Activated CD4-positive, alpha-beta T cell treated with anti-CD3 and anti-CD28 coated beads, Interleukin-2, amount 10 ng/mL, durations not matched to agents 24 days and 14 days (primary cell): ENCODE data around the gene ZFHX3. TPM values are rescaled to one million over a fixed set of nuclear protein-coding genes. Genes with fewer than 3 reads are reported as not detected.

Experiments used
- DNase-seq: peaks from one replicate; pipeline ENCODE4 v3.0.0; 2022
- H3K27ac Mint-ChIP-seq: one replicate; pipeline ENCODE4 v1.8.0; 2022; ENCODE audit warnings: mild to moderate bottlenecking, mixed read lengths
- H3K27me3 Mint-ChIP-seq: one replicate; pipeline ENCODE4 v1.8.0; 2022; ENCODE audit warnings: mixed read lengths
- H3K36me3 Mint-ChIP-seq: one replicate; pipeline ENCODE4 v1.8.0; 2022; ENCODE audit warnings: low read depth, mild to moderate bottlenecking, mixed read lengths
- H3K4me1 Mint-ChIP-seq: one replicate; pipeline ENCODE4 v1.8.0; 2021; ENCODE audit warnings: mixed read lengths
- H3K4me3 Mint-ChIP-seq: one replicate; pipeline ENCODE4 v1.8.0; 2022; ENCODE audit warnings: mild to moderate bottlenecking, moderate library complexity, mixed read lengths
- H3K9me3 Mint-ChIP-seq: one replicate; pipeline ENCODE4 v1.8.0; 2021; ENCODE audit warnings: mixed read lengths
- intact Hi-C: fragments of 100-400 bp; cut with micrococcal nuclease; formaldehyde crosslinking; loops from one replicate; pipeline ENCODE4 v1.15.1; 2023
- total RNA-seq: library from RNA; stranded (reverse); gene quantifications from 2 replicates; pipeline ENCODE4 v1.2.3, GENCODE V29; 2022

ZFHX3 gene
- total RNA-seq, 1 donor from 2014 or later = 0.49 TPM

DNA sequence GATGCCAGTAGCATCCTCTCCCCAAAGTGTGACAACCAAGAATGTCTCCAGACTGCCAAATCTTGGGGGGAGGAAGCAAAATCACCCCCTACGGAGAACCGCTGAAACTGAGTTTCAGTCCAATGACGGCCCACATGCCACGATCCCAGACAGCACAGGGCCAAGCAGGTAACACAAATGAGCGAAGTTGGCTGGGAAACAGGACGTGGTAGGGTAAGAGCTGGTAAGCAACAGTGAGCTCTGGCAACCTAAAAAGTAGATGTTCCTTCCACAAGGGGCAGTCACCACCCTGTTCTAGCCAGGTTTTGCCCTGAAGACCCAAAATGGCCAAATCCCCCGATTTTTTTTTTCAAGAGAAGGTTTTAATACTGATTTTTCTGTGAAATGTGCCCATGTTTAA, 25.4 kb downstream of the ZFHX3 start:
- Mint-ChIP-seq H3K27me3 (no peaks in the 10 kb centered on the region), H3K27ac (no peak overlapping the region), H3K4me3 (no peak overlapping the region), H3K4me1 (no peaks in the 10 kb centered on the region), H3K36me3 (no peaks in the 10 kb centered on the region), H3K9me3 (no peaks in the 10 kb centered on the region)
- no peak for DNase-seq
- intact Hi-C loops = no loop called here

DNA sequence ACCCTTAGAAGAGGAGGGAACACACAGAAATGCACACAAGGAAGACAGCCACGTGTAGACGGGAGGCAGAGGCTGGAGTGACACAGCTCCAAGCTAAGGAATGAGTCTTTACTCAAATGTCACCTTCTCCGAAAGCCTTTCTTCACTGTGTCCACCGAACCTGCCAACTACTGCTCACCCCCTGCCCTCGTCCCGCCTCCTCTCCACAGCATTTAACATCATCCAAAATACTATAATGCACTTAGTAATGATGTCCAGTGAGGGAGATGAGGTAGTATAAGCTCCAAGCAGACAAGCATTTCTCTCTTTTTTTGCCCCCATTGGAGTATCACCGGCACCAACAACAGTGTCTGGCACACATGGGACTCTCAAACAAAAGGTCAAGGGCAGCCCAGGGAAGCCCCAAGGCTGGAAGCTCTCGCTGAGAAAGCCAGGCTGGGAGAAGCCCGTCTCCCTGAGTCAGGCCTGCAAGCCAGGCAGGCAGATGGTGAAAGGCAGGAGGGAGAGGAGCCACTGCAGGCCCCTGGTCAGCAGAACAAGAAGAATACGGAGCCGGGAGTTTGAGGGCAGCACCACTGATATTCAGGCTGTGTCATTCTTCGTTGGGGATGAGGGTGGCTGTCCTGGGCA, 25.9 kb downstream of the ZFHX3 start:
- H3K36me3 Mint-ChIP-seq = no peaks in the 10 kb centered on the region
- intact Hi-C loops = no loop called here
- H3K27me3 Mint-ChIP-seq = no peaks in the 10 kb centered on the region
- H3K27ac Mint-ChIP-seq = no peak overlapping the region
- no peaks in the 10 kb centered on the region for H3K9me3 Mint-ChIP-seq
- DNase-seq = no peak
- no peaks in the 10 kb centered on the region for H3K4me1 Mint-ChIP-seq
- no peak overlapping the region for H3K4me3 Mint-ChIP-seq

DNA sequence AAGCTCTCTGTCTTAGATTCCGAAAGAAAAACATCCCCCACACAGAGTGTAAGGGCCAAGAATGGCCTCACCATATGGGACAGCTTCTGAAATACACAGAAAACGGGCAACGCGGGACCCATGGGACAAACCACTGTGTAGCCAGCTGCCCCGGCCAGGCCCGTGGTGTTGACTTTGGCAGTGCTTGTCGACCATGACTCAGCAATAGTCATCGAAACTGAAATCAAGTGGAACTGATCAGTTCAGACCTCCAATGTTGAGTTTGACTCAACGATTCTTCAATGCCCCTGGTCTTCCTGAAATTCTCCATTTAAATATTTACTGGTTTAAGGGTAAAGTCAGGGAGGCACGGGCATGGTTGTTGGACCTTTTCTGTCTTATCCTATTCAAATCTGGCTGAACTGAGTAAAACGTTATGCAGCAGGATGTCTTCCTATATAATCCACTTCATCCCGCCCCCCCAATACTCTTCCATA, 27.5 kb downstream of the ZFHX3 start:
- Mint-ChIP-seq H3K27me3 (no peaks in the 10 kb centered on the region), H3K4me1 (no peaks in the 10 kb centered on the region), H3K36me3 (no peaks in the 10 kb centered on the region), H3K27ac (no peak overlapping the region), H3K9me3 (no peaks in the 10 kb centered on the region), H3K4me3 (no peak overlapping the region)
- intact Hi-C loops = no loop called here
- DNase-seq = no peak

DNA sequence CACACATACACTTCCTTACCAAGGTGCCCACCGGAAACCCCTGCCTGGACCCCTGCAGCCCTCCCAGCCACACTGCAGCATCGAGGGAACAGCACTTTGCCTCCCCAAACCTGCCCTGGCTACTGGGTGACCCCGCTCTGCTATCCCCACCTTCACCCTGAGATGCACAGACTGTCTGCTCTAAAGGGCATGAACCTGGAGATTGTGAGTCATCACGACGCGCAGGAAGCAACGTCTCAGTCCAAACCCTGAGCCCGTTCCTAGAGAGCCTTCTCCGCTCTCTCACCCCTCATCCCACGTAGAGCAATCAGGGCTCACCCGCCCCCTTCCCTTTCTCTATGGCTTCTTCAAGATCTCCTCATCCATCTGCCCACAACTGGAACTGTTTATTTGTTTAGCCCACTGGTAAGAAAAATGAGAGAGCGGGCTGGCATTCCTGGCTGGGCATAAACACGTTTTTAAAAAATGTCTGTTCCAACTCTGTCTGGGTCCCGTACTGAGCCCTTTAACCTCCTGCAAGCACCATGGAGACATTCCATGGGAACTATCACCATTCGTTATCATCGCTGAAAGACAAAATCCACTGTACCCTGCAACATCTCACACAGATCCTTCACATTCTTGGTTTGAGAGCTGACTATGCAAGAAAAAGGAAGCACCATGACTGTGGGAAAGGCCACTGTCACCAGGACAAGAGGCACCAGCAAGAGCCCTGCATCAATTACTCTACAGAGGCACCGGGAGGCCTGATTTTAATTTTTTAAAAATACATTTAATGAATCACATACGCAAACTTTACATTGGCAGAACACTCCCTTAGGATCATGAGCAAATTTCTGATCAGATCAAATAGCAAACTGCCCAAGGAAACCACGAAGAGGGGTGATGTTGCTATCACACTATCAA, 28.2 kb downstream of the ZFHX3 start:
- no peak for DNase-seq
- H3K27me3 Mint-ChIP-seq = no peaks in the 10 kb centered on the region
- intact Hi-C loops = no loop called here
- no peaks in the 10 kb centered on the region for H3K9me3 Mint-ChIP-seq
- no peak overlapping the region for H3K27ac Mint-ChIP-seq
- no peak overlapping the region for H3K4me3 Mint-ChIP-seq
- no peaks in the 10 kb centered on the region for H3K4me1 Mint-ChIP-seq
- no peaks in the 10 kb centered on the region for H3K36me3 Mint-ChIP-seq

DNA sequence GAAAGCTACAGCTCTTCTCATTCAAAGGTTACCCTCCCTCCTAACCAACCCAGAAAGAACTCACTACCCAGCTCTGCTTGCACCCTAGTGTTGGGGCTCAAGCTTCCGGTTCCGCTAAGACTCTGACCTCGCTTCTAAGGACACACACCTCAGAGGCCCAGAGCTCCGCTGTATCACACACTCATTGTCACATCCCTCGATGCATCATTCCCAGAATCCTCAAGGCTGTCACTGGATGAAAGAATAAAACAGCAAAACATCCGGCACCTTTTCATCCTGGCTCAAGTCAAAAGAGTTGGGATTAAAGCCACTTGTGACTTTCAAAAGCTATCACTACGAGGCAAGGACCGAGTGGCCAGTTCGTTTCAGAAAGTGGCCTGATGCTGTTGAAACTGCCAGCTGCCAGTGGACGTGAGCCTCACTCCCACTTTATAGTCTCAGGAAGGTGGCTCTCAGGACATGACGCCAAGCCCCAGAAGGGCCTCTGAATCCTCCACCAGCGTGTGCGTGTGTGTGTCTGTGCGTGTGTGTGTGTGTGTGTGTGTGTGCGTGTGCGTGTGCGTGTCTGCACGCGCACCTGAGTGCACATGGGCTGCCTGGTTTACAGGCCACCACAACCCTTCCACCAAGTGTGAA, 29.0 kb downstream of the ZFHX3 start:
- Mint-ChIP-seq H3K27me3 (no peaks in the 10 kb centered on the region), H3K4me3 (no peak overlapping the region), H3K9me3 (no peaks in the 10 kb centered on the region), H3K4me1 (no peaks in the 10 kb centered on the region), H3K27ac (no peak overlapping the region), H3K36me3 (no peaks in the 10 kb centered on the region)
- no peak for DNase-seq
- intact Hi-C loops = no loop called here

DNA sequence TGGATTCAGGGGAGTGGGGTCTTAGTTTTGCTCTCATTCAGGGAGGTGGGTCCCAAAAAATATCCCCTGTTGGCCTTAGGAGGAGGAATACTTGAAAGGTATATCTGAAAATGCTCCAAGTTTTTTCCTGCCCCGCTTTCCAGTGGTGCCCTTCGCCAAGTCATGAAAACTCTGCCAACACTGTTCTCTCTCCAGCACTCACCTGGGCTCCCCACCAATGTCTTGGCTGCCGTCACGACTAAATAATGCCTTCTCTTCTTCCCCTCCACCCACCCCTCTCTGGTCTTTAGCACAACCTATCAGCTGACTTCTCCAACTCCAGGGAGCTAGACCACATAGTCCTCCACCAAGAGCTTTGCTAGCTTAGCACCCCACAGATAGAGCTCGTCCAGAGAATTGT, 30.6 kb downstream of the ZFHX3 start:
- H3K36me3 Mint-ChIP-seq = no peaks in the 10 kb centered on the region
- no peaks in the 10 kb centered on the region for H3K9me3 Mint-ChIP-seq
- H3K27ac Mint-ChIP-seq = no peak overlapping the region
- intact Hi-C loops = no loop called here
- no peaks in the 10 kb centered on the region for H3K4me1 Mint-ChIP-seq
- no peak overlapping the region for H3K4me3 Mint-ChIP-seq
- H3K27me3 Mint-ChIP-seq = no peaks in the 10 kb centered on the region
- no peak for DNase-seq

DNA sequence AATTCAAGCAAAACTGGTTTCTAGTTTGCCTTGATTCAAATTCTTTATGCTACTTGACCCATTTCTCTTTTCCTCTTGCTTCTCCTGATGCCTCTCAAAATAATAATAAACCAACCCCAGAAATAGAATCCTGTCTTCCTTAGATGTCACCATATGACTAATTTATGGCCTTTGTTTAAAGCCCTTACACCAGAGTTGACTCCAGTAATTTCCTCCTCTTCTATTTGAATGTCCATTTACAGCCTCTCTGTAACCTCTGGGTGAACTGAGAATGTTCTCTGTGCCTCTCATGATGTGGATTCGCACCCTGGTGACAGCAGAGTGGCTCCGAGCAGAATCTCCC, 31.5 kb downstream of the ZFHX3 start:
- intact Hi-C loops = no loop called here
- Mint-ChIP-seq H3K36me3 (no peaks in the 10 kb centered on the region), H3K27ac (no peak overlapping the region), H3K27me3 (no peaks in the 10 kb centered on the region), H3K9me3 (no peaks in the 10 kb centered on the region), H3K4me3 (no peak overlapping the region), H3K4me1 (no peaks in the 10 kb centered on the region)
- no peak for DNase-seq

DNA sequence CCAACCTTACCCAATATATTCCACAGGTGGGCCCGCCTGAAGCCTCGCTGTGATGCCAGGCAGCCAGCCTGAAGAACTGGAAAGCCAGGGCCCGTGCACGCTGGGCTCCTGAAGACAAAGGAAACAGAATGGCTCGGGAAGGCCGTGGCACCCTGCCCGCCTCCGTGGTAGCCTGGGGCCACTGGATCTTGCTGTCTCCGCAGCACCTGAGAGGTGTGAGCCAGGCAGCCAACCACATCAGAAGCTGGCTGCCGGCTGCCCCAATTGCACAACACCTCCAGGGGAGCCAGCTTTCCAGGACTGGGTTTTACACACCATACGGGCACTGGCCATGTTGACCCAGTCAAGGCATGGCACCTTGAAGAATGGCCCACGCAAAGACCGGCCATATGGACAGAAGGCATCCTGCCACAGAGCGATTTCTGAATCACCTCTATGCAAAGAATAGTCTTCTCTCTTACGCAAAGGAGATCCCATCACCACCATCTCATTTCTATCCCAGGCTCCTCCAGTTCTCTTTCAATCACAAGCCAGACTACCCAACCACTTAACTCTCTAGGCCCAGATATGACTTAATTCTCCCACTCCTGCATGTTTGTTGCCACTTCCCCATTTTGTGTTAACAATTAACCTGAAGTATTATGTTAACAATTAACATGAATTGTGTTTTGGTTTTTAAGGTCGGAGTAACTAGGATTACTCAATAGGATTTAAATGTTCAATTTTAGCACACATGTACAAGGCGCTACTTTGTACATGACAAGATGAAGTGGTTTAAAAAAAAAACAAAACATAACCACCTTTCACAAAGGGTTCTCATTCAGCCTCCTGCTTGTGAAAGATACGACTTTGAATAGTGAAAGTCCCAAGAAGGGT, 32.1 kb downstream of the ZFHX3 start:
- no peaks in the 10 kb centered on the region for H3K9me3 Mint-ChIP-seq
- intact Hi-C loops = no loop called here

DNA sequence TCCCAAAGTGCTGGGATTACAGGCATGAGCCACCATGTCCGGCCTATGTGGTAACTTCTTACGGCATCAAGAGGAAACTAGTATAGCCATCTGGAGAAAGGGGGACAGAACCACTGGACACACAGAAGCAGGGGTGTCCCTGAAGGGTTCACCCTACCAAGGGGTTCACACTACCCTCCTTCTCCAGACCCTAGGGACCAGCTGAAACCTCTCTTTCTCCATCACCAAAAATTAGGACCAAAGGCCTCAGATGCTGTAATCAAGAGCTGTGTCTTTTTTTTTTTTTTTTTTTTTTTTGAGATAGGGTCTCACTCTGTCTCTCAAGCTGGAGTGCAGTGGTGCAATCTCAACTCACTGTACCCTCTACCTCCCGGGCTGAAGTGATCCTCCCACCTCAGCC, 33.2 kb downstream of the ZFHX3 start:
- no peak overlapping the region for H3K4me3 Mint-ChIP-seq
- intact Hi-C loops = no loop called here
- DNase-seq = no peak
- H3K27me3 Mint-ChIP-seq = no peaks in the 10 kb centered on the region
- H3K4me1 Mint-ChIP-seq = no peaks in the 10 kb centered on the region
- H3K9me3 Mint-ChIP-seq = no peaks in the 10 kb centered on the region
- H3K27ac Mint-ChIP-seq = no peak overlapping the region
- no peaks in the 10 kb centered on the region for H3K36me3 Mint-ChIP-seq

More for the DNA sequence above, 32.1 kb downstream of the ZFHX3 start:
- Mint-ChIP-seq H3K27ac (no peak overlapping the region), H3K36me3 (no peaks in the 10 kb centered on the region), H3K27me3 (no peaks in the 10 kb centered on the region), H3K4me3 (no peak overlapping the region), H3K4me1 (no peaks in the 10 kb centered on the region)
- no peak for DNase-seq

DNA sequence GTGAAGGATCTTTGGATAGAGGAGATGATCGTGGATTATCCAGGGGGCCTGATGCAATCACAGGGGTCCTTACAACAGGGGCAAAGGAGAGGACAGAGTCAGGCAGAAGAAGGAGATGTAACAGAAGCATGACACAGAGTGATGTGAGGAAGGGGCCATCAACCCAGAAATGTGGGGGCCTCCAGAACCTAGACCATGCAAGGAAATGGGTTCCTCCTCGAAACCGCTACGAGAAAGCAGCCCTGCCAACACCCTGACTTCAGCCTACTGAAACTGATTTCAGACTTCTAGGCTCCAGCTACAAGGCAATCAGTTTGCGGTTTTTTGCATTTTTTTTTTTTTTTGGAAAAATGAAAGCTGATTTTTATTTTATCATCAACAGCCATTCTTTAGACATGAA, 34.0 kb downstream of the ZFHX3 start:
- peaks cover 2% of the 10 kb centered on the region for H3K27me3 Mint-ChIP-seq

DNA sequence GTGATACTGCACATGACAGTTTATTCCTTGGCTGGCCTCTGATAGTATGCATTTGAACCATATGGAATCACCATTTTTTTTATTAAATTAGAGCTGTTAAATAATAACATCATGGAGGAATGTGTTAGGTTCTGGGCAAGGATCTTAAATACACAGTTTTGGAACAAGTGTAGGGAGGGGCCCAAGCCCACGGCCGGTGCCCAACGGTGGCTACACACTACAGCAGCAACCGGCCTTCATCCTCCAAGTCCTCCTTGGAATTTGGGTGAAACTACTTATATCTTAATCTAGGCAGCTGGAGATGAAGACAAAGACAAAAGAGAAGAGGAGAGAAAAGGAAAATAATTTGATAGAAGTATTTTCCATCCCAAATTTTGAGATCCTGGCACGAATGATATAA, 35.6 kb downstream of the ZFHX3 start:
- Mint-ChIP-seq H3K4me1 (no peaks in the 10 kb centered on the region), H3K4me3 (no peak overlapping the region), H3K27ac (no peak overlapping the region), H3K36me3 (no peaks in the 10 kb centered on the region), H3K27me3 (peaks cover 3% of the 10 kb centered on the region), H3K9me3 (no peaks in the 10 kb centered on the region)
- intact Hi-C loops = no loop called here
- DNase-seq = no peak

More for the DNA sequence above, 34.0 kb downstream of the ZFHX3 start:
- H3K27ac Mint-ChIP-seq = no peak overlapping the region
- intact Hi-C loops = no loop called here
- H3K36me3 Mint-ChIP-seq = no peaks in the 10 kb centered on the region
- no peak for DNase-seq
- H3K4me1 Mint-ChIP-seq = no peaks in the 10 kb centered on the region
- no peak overlapping the region for H3K4me3 Mint-ChIP-seq
- H3K9me3 Mint-ChIP-seq = no peaks in the 10 kb centered on the region

DNA sequence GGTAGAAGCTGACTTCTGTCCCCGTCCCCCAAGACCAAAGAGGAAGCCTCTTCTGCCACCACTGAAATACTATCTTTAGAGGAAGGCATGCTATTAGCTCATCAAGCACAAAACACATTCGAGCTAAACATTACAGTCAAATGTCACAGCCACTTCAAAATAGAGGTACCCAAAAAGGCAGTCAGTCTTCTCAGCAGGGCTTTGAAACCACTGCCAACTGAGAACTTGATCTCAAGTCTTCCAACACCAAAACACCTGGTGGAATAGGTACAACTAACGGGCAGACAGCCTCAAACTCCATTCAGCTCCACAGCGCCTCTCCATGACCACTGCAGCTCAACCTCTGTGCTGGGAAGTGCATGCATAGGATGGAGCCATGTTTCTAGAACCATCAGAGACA, 36.0 kb downstream of the ZFHX3 start:
- no peak overlapping the region for H3K4me3 Mint-ChIP-seq
- H3K36me3 Mint-ChIP-seq = no peaks in the 10 kb centered on the region
- no peak overlapping the region for H3K27ac Mint-ChIP-seq
- DNase-seq = no peak
- no peaks in the 10 kb centered on the region for H3K4me1 Mint-ChIP-seq
- peaks cover 3% of the 10 kb centered on the region for H3K27me3 Mint-ChIP-seq
- intact Hi-C loops = no loop called here
- H3K9me3 Mint-ChIP-seq = no peaks in the 10 kb centered on the region

DNA sequence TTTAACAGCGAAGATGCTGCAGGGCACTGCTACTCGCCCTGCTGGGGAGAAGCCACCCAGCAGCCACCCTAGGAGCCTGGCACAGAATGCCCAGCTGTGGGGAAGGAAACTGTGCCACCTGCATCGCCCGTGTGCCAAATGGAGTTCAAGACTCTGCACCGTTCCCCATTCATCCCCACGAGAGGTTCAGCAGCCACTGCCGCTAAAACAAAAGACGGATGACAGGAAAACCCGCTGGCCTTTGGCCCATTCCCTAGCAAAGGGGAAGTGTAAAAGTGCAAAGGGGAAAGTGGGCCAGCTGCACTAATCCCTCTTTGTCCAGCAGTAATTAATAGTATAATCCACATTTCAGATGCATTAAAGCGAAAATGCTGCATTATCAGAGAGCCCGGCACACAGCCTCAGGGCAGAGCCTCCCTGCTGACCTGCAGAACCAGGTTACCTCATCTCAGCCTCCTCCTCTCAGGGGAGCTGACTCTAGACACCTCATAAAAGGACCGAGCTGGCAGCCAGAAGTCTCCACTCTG, 37.7 kb downstream of the ZFHX3 start:
- intact Hi-C loops = no loop called here
- no peaks in the 10 kb centered on the region for H3K36me3 Mint-ChIP-seq
- no peaks in the 10 kb centered on the region for H3K9me3 Mint-ChIP-seq
- H3K27ac Mint-ChIP-seq = no peak overlapping the region
- H3K4me3 Mint-ChIP-seq = no peak overlapping the region
- no peaks in the 10 kb centered on the region for H3K4me1 Mint-ChIP-seq
- peaks cover 3% of the 10 kb centered on the region for H3K27me3 Mint-ChIP-seq
- no peak for DNase-seq
